Common myeloid progenitor, CD34-positive (primary cell): Measurements from ENCODE around the gene PTPRN2.

Source experiments
- CTCF ChIA-PET: fragments of 350-600 bp; sonication (Branson Sonifier 250); formaldehyde crosslinking; loops from one replicate; lab custom pipeline; 2021; ENCODE audit warnings: antibody characterized with exemption; lab: Charles Lee
- POLR2A ChIA-PET: fragments of 350-600 bp; sonication (Branson Sonifier 250); formaldehyde crosslinking; loops from one replicate; lab custom pipeline; 2021; ENCODE audit warnings: antibody characterized with exemption; lab: Charles Lee
- DNase-seq, 3 donors: peaks; one replicate each; pipeline versions ENCODE4 v3.0.0 to v3.0.0-alpha.2; 2013
- H3K27ac ChIP-seq, 2 experiments: 1 replicate in 1 of 2; 2 replicates in 1 of 2; pipeline ENCODE4 v1.7.0; 2013; ENCODE audit warnings: inconsistent platforms in 2 of 2, low read length in 2 of 2, mild to moderate bottlenecking in 2 of 2, low read depth in 1 of 2, moderate library complexity in 1 of 2; ENCODE audit not compliant: severe bottlenecking in 2 of 2, insufficient read depth in 1 of 2, poor library complexity in 1 of 2
- H3K27me3 ChIP-seq, 5 experiments: replicated peaks in 2 of 5; 1 replicate in 3 of 5; 2 replicates in 2 of 5; pipeline versions ENCODE4 v1.6.1 to v1.7.0; 2013; ENCODE audit warnings: low read length in 4 of 5, mild to moderate bottlenecking in 2 of 5, moderate library complexity in 2 of 5, inconsistent platforms in 1 of 5; ENCODE audit not compliant: insufficient read depth in 5 of 5, control insufficient read depth in 4 of 5
- H3K36me3 ChIP-seq, 4 experiments: 1 replicate in 2 of 4; 2 replicates in 2 of 4; pipeline versions ENCODE4 v1.6.1 to v1.7.0; 2013; ENCODE audit warnings: low read length in 3 of 4, control low read depth in 1 of 4, mild to moderate bottlenecking in 1 of 4; ENCODE audit not compliant: control insufficient read depth in 4 of 4, insufficient read depth in 4 of 4
- H3K4me1 ChIP-seq, 4 experiments: 1 replicate in 3 of 4; 2 replicates in 1 of 4; pipeline versions ENCODE4 v1.6.1 to v1.7.1; 2013; ENCODE audit warnings: low read length in 3 of 4, mild to moderate bottlenecking in 3 of 4, control low read depth in 1 of 4, inconsistent platforms in 1 of 4, moderate library complexity in 1 of 4; ENCODE audit not compliant: control insufficient read depth in 4 of 4, insufficient read depth in 4 of 4; ENCODE audit errors: control extremely low read depth in 1 of 4
- H3K4me3 ChIP-seq, 7 experiments: 1 replicate in 4 of 7; 2 replicates in 3 of 7; pipeline versions ENCODE4 v1.5.1 to v1.7.0; 2013; ENCODE audit warnings: mild to moderate bottlenecking in 7 of 7, low read length in 6 of 7, moderate library complexity in 6 of 7, inconsistent platforms in 2 of 7, low read depth in 2 of 7, control low read depth in 1 of 7; ENCODE audit not compliant: insufficient read depth in 4 of 7, control insufficient read depth in 1 of 7; ENCODE audit errors: extremely low read depth in 1 of 7
- H3K9me3 ChIP-seq, 5 experiments: 1 replicate in 4 of 5; 2 replicates in 1 of 5; pipeline versions ENCODE4 v1.6.1 to v1.7.1; 2013; ENCODE audit warnings: low read length in 4 of 5, mild to moderate bottlenecking in 2 of 5, inconsistent platforms in 1 of 5, low read depth in 1 of 5, moderate library complexity in 1 of 5; ENCODE audit not compliant: control insufficient read depth in 4 of 5, insufficient read depth in 2 of 5; ENCODE audit errors: control extremely low read depth in 1 of 5
- WGBS: methylation state at CpG from one replicate; pipeline ENCODE4 v1.1.5; 2013; ENCODE audit not compliant: insufficient coverage; 5-methylcytosine and 5-hydroxymethylcytosine counted together

PTPRN2 gene

DNA sequence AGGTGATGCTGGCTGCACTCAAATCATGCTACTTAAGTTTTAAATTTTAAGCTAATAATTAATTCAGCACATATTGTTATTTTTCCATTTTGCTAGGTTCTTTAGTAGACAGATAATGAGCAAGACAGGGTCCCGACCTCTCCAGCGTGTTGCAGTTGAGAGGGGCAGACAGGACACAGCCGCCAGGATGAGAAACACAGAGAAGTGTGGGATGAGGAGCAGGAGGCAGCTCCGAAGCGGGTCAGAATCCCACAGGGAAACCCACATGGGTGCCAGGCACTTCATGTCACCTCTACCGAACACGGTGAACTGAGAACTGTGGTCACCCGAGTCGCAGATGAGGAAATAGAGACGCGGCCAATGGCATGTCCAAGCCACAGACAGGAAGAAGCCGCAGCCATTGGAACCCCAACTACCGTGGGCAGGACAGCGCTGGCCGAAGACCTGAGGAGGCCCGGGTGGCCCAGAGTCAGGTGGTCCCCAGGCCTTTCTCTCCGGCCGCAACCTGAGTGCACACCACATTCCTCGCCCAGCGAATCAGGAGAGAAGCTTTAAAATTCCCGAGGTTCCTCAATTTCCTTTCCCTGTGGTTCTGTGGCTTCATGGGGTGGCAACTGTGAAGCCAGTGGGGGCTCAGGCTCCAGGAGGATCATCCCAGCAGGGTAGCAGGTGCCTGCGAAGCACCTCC, 1037.9 kb downstream of the PTPRN2 start:
- no peak for DNase-seq
- WGBS = 98% methylated on average over 19 of the region's 22 CpGs
- Histone ChIP-seq H3K36me3 (no peaks in the 10 kb centered on the region), H3K9me3 (no peaks in the 10 kb centered on the region), H3K27me3 (no peaks in the 10 kb centered on the region), H3K4me3 (no peak overlapping the region), H3K4me1 (no peaks in the 10 kb centered on the region), H3K27ac (no peak overlapping the region)
- ChIA-PET CTCF (no interaction called here), POLR2A (no interaction called here)

DNA sequence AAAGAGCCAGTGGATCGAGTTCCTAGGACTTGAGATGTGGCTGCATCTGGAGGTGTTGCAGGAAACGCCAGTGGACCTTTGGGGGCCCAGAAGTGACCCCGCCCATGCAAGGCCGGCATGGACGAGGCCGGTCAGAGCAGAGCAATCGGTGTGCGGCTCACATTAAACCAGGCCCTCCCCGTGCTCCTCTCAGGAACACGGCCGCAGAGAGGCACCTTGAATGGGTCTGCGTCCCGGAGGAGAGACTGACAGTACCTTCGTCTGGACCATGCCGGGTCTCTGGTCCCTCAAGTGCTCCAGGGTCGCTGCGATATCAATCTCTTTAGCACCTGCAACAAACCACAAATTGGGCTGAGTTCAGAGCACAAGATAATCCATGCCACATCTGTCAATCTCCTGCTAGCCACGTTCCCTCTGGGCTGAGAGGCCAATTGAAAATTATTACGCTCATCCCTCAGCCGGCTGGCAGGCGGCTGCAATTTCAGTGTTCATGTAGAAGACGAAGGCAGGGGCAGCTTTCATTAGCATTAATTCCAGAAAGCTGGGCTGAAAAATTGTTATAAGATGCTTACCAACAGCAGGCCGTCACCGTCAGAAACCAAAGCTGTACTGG, 1038.8 kb downstream of the PTPRN2 start:
- POLR2A ChIA-PET = no interaction called here
- CTCF ChIA-PET = no interaction called here
- Histone ChIP-seq H3K9me3 (no peaks in the 10 kb centered on the region), H3K4me1 (no peaks in the 10 kb centered on the region), H3K4me3 (no peak overlapping the region), H3K27me3 (no peaks in the 10 kb centered on the region), H3K27ac (no peak overlapping the region), H3K36me3 (no peaks in the 10 kb centered on the region)
- no peak for DNase-seq
- 97% methylated on average over 19 of the region's 24 CpGs for WGBS

- CTCF ChIA-PET = no interaction called here
- no peaks in the 10 kb centered on the region for H3K9me3 ChIP-seq
These were observed 1040.0 kb downstream of the PTPRN2 start for GRCh38 chr7:157547611-157548010.

GRCh38 chr7:157547102-157547501, 1040.5 kb downstream of the PTPRN2 start:
- no peak overlapping the region for H3K27ac ChIP-seq
- H3K9me3 ChIP-seq = no peaks in the 10 kb centered on the region
- no peak overlapping the region for H3K4me3 ChIP-seq
- POLR2A ChIA-PET = no interaction called here
- 84% methylated on average over 7 of the region's 7 CpGs for WGBS
- H3K4me1 ChIP-seq = no peaks in the 10 kb centered on the region
- CTCF ChIA-PET = no interaction called here
- no peaks in the 10 kb centered on the region for H3K36me3 ChIP-seq
- H3K27me3 ChIP-seq = no peaks in the 10 kb centered on the region
- no peak for DNase-seq

More at GRCh38 chr7:157547611-157548010, 1040.0 kb downstream of the PTPRN2 start:
- no peaks in the 10 kb centered on the region for H3K4me1 ChIP-seq
- POLR2A ChIA-PET = no interaction called here
- no peaks in the 10 kb centered on the region for H3K36me3 ChIP-seq
- H3K27ac ChIP-seq = no peak overlapping the region
- H3K27me3 ChIP-seq = no peaks in the 10 kb centered on the region
- no peak overlapping the region for H3K4me3 ChIP-seq
- WGBS = 99% methylated on average over 23 of the region's 23 CpGs
- no peak for DNase-seq

- no peaks in the 10 kb centered on the region for H3K27me3 ChIP-seq
- H3K27ac ChIP-seq = no peak overlapping the region
- H3K9me3 ChIP-seq = no peaks in the 10 kb centered on the region
- WGBS = 99% methylated on average over 15 of the region's 17 CpGs
- CTCF ChIA-PET = no interaction called here
- no peak overlapping the region for H3K4me3 ChIP-seq
- POLR2A ChIA-PET = no interaction called here
- no peaks in the 10 kb centered on the region for H3K36me3 ChIP-seq
- DNase-seq = no peak
- no peaks in the 10 kb centered on the region for H3K4me1 ChIP-seq
These were observed 1042.0 kb downstream of the PTPRN2 start for GRCh38 chr7:157545681-157546060.

DNA sequence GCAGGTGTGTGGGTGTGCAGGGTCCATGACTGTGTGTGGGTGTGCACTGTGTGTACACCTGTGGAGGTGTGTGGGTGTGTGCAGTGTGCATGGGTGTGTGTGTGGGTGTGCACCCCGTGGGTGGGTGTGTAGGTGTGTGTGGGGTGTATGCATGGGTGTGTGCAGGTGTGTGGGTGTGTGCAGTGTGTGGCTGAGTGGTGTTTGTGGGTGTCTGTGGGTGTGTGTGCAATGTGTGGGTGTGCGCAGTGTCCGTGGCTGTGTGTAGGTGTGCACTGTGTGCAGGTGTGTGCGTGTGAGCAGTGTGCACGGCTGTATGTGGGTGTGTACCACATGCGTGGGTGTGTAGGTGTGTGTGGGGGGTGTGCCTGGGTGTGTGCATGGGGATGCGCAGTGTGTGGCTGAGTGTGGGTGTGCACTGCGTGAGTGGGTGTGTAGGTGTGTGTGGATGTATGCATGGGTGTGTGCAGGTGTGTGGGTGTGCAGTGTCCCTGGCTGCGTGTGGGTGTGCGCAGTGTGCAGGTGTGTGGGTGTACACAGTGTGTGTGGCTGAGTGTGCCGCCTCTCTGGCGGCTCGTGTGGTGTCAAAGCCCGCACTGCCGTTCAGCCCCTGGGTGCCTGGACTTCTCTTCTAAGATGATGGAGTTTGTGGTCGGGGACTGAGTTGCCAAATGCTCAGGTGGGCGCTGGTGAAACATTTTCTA, 1042.5 kb downstream of the PTPRN2 start:
- H3K4me1 ChIP-seq = no peaks in the 10 kb centered on the region
- no peak overlapping the region for H3K4me3 ChIP-seq
- no peaks in the 10 kb centered on the region for H3K9me3 ChIP-seq
- no peaks in the 10 kb centered on the region for H3K36me3 ChIP-seq
- CTCF ChIA-PET = no interaction called here
- WGBS = 90% methylated on average over 13 of the region's 17 CpGs
- no peak for DNase-seq
- no peak overlapping the region for H3K27ac ChIP-seq
- no peaks in the 10 kb centered on the region for H3K27me3 ChIP-seq
- POLR2A ChIA-PET = no interaction called here

DNA sequence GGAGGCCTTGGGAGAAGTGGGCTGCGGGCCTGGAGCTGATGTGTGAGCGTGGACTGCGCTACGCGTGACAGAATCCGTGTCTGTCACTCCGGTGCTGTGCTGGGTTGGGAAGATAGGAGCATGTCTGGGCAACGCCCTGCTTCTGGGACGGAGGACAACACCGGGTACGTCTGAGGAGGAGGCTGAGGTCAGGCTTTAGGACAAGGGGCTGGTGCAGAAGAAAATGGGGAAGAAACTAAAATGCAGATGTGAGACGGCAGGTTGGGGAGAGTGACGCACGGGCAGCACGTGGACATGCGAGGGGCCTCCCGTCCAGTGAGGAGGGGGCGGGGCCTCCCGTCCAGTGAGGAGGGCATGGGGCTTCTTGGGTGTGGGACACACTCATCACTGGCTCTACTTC, 1043.4 kb downstream of the PTPRN2 start:
- POLR2A ChIA-PET = no interaction called here
- no peaks in the 10 kb centered on the region for H3K36me3 ChIP-seq
- H3K4me3 ChIP-seq = no peak overlapping the region
- no peaks in the 10 kb centered on the region for H3K4me1 ChIP-seq
- no peaks in the 10 kb centered on the region for H3K9me3 ChIP-seq
- no peak overlapping the region for H3K27ac ChIP-seq
- H3K27me3 ChIP-seq = no peaks in the 10 kb centered on the region
- no peak for DNase-seq
- WGBS = 81% methylated on average over 15 of the region's 19 CpGs
- CTCF ChIA-PET = no interaction called here
